AG09309 (cell line): Measurements from ENCODE around the gene TAMM41.
"Not testable (repeated sequence)": the region's sequence is repeated elsewhere in the genome, so short reads cannot be mapped to it uniquely, and the experiment has no call there.

ENCODE experiments used
- DNase-seq: peaks from one replicate; pipeline ENCODE4 v3.0.0-alpha.2; 2010; ENCODE audit warnings: low read depth
- H3K4me3 ChIP-seq: 2 replicates; pipeline ENCODE4 v1.5.1; 2011; ENCODE audit warnings: mild to moderate bottlenecking, low read depth, low read length, moderate library complexity; ENCODE audit not compliant: control insufficient read depth
- TF ChIP-seq, protein P1 (sequence below): IDR thresholded peaks from 2 replicates; pipeline ENCODE4 v1.5.1; 2011; ENCODE audit warnings: mild to moderate bottlenecking, low read depth, low read length, inconsistent platforms; ENCODE audit not compliant: insufficient read depth, control insufficient read depth; ENCODE audit errors: missing control alignments

TAMM41 gene

DNA sequence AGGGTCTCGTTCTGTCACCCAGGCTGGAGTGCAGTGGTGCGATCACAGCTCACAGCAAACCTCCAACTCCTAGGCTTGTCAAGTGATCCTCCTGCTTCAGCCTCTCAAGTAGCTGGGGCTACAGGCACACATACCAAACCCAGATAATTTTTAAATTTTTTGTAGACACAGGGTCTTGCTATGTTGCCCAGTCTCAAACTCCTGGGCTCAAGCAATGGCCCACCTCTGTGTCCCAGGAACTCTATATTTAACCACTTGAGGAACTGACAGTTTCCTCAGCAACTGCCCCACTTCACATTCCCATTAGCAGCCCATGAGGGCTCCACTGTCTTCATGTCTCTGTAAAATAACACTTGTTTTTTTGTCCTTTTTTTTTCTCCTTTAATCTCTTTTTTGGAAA, 68.4 kb downstream of the TAMM41 start:
- TF ChIP-seq, protein P1, sequence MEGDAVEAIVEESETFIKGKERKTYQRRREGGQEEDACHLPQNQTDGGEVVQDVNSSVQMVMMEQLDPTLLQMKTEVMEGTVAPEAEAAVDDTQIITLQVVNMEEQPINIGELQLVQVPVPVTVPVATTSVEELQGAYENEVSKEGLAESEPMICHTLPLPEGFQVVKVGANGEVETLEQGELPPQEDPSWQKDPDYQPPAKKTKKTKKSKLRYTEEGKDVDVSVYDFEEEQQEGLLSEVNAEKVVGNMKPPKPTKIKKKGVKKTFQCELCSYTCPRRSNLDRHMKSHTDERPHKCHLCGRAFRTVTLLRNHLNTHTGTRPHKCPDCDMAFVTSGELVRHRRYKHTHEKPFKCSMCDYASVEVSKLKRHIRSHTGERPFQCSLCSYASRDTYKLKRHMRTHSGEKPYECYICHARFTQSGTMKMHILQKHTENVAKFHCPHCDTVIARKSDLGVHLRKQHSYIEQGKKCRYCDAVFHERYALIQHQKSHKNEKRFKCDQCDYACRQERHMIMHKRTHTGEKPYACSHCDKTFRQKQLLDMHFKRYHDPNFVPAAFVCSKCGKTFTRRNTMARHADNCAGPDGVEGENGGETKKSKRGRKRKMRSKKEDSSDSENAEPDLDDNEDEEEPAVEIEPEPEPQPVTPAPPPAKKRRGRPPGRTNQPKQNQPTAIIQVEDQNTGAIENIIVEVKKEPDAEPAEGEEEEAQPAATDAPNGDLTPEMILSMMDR, result no peak
- no peak overlapping the region for H3K4me3 ChIP-seq
- DNase-seq, result no peak

DNA sequence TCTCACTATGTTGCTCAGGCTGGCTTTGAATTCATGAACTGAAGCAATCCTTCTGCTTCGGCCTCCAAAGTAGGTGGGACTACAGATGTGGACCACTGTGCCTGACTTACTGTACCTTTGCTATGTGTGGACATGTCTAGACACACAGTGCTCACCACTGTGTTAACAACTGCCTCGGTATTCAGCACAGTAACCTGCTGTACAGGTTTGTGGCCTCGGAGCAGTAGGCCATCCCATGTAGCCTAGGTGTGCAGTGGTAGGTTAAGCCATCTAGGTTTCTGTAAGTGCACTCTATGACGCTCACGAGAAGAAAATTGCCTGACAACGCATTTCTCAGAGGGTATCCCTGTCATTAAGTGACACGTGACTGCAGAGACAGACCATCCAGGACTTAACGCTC, 70.3 kb downstream of the TAMM41 start:
- TF ChIP-seq, protein P1, result no peak
- no peak overlapping the region for H3K4me3 ChIP-seq
- DNase-seq, result no peak

DNA sequence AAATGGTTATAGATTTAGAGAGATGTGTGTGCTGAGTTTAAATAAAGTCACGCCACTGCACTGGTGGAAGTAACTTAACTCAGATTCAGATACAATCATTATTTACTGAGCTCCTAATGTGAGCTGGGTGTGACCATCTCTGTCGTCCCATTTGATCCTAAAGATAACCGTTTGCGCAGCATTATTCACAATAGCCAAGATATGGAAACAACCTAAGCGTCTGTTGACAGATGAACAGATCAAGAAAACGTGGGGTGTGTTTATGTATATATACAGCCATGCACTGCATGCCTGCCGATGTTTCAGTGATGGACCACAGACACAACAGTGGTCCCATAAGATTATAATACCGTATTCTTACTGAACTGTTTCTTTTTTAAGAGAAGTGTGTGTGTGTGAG, 71.2 kb downstream of the TAMM41 start:
- TF ChIP-seq, protein P1, result no peak
- DNase-seq, result no peak
- H3K4me3 ChIP-seq, result no peak overlapping the region

DNA sequence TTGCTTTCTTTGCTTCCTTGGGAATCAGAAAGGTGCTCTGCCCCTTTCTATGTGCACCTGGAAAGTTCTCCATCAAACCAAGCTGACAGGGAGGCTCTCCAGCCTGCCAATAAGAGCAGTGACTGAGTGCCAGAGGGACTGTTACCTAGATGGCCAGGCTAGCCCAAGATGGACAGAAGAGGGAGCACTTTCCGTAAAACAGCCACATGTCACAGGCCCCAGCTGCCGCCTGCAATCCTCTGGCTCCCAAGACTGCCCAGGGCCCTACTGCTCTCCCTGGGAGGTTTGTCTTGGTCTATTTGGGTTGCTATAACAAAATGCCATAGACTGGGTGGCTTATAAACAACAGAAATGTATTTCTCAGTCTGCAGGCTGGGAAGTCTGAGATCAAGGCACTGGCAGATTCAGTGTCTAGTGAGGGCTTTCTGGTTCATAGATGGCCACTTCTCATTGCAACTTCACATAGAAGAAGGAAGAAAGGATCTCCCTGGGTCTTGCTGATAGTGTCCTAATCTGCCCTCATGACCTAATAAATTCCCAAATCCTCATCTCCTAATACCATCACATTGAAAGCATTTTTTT, 72.3 kb downstream of the TAMM41 start:
- TF ChIP-seq, protein P1, result peak; percentile 60
- DNase-seq, result no peak
- H3K4me3 ChIP-seq, result no peak overlapping the region

DNA sequence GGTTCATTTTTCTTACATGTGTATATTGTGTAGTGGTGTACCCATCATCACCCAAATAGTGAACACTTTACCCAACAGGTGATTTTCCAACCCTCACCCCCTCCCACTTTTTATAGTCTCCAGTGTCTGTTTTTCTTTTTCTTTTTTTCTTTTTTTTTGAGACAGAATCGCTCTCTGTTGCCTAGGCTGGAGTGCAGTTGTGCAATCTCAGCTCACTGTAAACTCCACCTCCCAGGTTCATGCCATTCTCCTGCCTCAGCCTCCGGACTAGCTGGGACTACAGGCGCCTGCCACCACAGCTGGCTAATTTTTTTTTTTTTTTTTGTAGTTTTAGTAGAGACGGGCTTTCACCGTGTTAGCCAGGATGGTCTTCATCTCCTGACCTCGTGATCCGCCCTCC, 74.8 kb downstream of the TAMM41 start:
- H3K4me3 ChIP-seq, DNase-seq: not testable (repeated sequence)

DNA sequence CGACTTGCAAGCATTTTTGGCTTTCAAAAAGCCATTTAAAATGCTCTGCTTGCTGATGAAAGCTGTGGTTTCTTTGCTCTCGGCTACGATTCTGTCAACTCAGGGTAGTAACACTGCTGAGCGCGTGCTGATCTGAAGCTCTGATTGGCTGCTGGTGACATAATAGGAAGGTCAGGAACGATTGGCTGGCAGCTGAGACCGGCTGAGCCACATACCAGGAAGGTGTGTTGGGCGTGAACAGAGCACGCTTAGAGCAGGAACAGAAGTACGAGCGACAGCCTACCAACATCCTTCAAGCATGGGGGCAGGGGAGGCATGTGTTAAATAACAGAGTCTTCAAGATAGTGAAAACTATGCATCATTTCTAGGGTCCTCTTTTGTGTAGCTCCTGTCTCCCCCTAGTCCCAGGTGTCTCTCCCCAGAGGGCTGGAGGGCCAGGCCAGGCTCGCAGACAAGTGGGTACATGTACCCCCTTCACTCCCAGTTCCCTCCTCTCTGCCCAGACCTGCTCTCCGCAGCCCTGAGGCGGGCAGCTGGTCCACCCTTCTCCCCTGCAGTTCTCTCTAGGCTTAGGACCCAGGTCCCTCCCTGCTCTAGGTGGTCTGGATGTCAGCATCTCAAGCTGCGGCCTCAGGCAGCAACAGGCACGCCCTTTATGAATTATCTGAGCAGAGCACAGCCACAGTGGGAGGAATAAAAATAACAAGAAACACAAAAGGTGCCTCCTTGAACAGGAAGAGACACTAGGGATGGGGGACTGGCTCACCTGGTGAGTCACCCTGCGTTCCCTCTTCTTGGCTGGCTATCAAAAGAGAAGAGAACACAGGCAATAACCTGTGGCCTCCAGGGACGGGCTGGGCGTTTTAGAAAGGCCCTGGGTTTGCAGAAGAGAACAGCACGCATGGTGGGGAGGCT, 76.0 kb downstream of the TAMM41 start:
- H3K4me3 ChIP-seq, result peak overlapping the region; percentile 9
- DNase-seq, result peak; percentile 52
- TF ChIP-seq, protein P1, result no peak

DNA sequence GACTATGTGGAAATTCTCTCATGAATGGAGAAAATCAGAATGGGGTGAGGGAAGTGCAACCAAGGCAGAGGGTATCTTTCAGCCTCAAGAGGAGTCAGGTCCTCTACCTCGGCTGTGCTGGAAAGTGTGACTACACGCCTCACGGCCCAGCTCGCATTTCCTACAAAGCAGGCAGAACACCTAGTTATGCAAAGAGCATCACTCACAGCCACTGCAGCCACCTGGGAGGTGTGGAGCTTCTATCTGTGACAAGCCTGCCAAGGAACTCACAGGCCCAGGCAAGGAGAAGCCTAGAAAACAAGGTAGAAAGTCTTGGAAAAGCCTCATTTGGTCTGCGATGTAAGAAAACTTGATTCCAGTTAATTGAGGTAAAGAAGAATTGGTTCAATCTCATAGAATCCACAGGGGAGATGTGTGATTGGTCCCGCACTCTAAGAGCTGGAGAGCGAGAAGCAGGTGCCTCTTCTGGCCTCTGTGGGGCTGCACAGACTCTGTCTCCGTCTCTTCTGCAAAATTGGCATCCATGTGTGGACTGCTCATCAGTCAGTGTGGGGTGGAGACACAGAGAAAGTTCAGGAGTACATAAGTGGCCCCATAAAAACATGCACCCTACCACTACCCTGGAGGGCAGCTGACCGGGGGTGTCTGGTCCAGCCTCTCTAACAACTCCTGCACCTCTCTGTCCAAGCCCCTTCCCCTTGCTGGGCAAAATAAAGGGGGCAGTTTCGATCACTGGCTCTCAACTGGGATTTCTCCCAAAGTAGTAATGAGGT, 76.8 kb downstream of the TAMM41 start:
- TF ChIP-seq, protein P1, result no peak
- DNase-seq, result no peak
- H3K4me3 ChIP-seq, result no peak overlapping the region
